Measurements from ENCODE around the gene MACC1. TPM values are rescaled to one million over a fixed set of nuclear protein-coding genes. Genes with fewer than 3 reads are reported as not detected.
A peak's percentile ranks its signal among the peaks of the same experiment; 100 is the strongest.

Gene MACC1
- total and polyA plus RNA-seq, 10 of the 15 experiments (the other 5 are each of a cell fraction or from before 2014, with no cell fraction given): 6.0 to 61.1 (median 12.7) TPM

GRCh38 chr7:20240080-20240926 lies 23.1 kb upstream of the MACC1 start (continued):
- TF ChIP-seq IRF3 (IDR thresholded peaks at IDR 0.05) (no peak), BHLHE40 (IDR thresholded peaks at IDR 0.05; ENCODE audit: borderline replicate concordance in 1 of 2, low read depth in 2 of 2, low read length in 1 of 2) (peak; percentile 75 to 83), ZBTB40 (IDR thresholded peaks at IDR 0.05; ENCODE audit: borderline replicate concordance) (no peak; the same call in 1 of the 2 replicates), ZNF622 (IDR thresholded peaks at IDR 0.05) (no peak), YY1 (IDR thresholded peaks at IDR 0.05; ENCODE audit: low read depth, low read length) (peak; percentile 64), KLF5 (IDR thresholded peaks at IDR 0.05; ENCODE audit: partially characterized antibody) (peak; percentile 46), ZNF274 (IDR thresholded peaks at IDR 0.05; ENCODE audit: insufficient read depth, insufficient read length) (no peak), ZNF24 (IDR thresholded peaks at IDR 0.05) (peak; percentile 81), FOS (IDR thresholded peaks at IDR 0.05; ENCODE audit: borderline replicate concordance, extremely low read depth, insufficient read length) (no peak), NR2C2 (IDR thresholded peaks at IDR 0.05; ENCODE audit: borderline replicate concordance, control insufficient read depth, insufficient read length, low read depth) (no peak), SPI1 (IDR thresholded peaks at IDR 0.05; ENCODE audit: borderline replicate concordance, insufficient read depth, low read depth, low read length) (no peak), IKZF1 (conservative IDR thresholded peaks at IDR 0.05) (peak; percentile 96), DPF2 (IDR thresholded peaks at IDR 0.05) (peak; percentile 93), POLR2A (IDR thresholded peaks at IDR 0.05; ENCODE audit: low read depth, low read length) (no peak), PAX5 (IDR thresholded peaks at IDR 0.05; ENCODE audit: borderline replicate concordance, low read depth, low read length) (peak; percentile 90), CEBPB (IDR thresholded peaks at IDR 0.05; ENCODE audit: borderline replicate concordance in 1 of 2, low read depth in 2 of 2, low read length in 2 of 2) (peak in 1 of 2 experiments; percentile 83; a peak in 1 of 4 replicates), CTCF (IDR thresholded peaks at IDR 0.05 in 2 of 3, conservative IDR thresholded peaks at IDR 0.05 in 1 of 3; ENCODE audit: control insufficient read depth in 2 of 3, extremely low read depth in 1 of 3, insufficient read depth in 1 of 3, low read depth in 3 of 3, low read length in 3 of 3) (no peak), JUNB (IDR thresholded peaks at IDR 0.05) (peak; percentile 83), NFXL1 (IDR thresholded peaks at IDR 0.05; ENCODE audit: borderline replicate concordance) (no peak), ATF7 (IDR thresholded peaks at IDR 0.05; ENCODE audit: low read depth) (peak; percentile 88), STAT1 (conservative IDR thresholded peaks at IDR 0.05) (no peak)

All from GM12878 (cell line).